Mesenchymal stem cell (in vitro differentiated cells and primary cell): Measurements from ENCODE around the gene AUP1.

Experiments
- DNase-seq: peaks from one replicate; pipeline ENCODE4 v3.0.0-alpha.2; 2013
- H2AFZ ChIP-seq: one replicate; pipeline ENCODE4 v1.6.1; 2013; ENCODE audit warnings: low read depth, mild to moderate bottlenecking, control low read depth, inconsistent platforms, low read length, moderate library complexity
- H2AK5ac ChIP-seq: 2 replicates; pipeline ENCODE4 v1.6.1; 2013; ENCODE audit warnings: low read length, moderate library complexity, mild to moderate bottlenecking, inconsistent platforms; ENCODE audit not compliant: severe bottlenecking
- H2BK120ac ChIP-seq: one replicate; pipeline ENCODE4 v1.6.1; 2013; ENCODE audit warnings: low read depth, mild to moderate bottlenecking, inconsistent platforms, low read length, moderate library complexity
- H2BK12ac ChIP-seq, 2 experiments: one replicate each; pipeline ENCODE4 v1.6.1; 2013; ENCODE audit warnings: inconsistent platforms in 2 of 2, low read length in 2 of 2, mild to moderate bottlenecking in 2 of 2, moderate library complexity in 2 of 2, control low read depth in 1 of 2
- H2BK15ac ChIP-seq: one replicate; pipeline ENCODE4 v1.6.1; 2013; ENCODE audit warnings: mild to moderate bottlenecking, low read depth, inconsistent platforms; ENCODE audit not compliant: poor library complexity, severe bottlenecking
- H2BK5ac ChIP-seq: 2 replicates; pipeline ENCODE4 v1.6.1; 2013; ENCODE audit warnings: low read depth, mild to moderate bottlenecking, low read length, control low read depth, inconsistent platforms; ENCODE audit not compliant: poor library complexity, severe bottlenecking
- H3K14ac ChIP-seq, 2 experiments: one replicate each; pipeline ENCODE4 v1.6.1; 2013; ENCODE audit warnings: inconsistent platforms in 2 of 2, low read length in 2 of 2, control low read depth in 1 of 2, mild to moderate bottlenecking in 1 of 2, moderate library complexity in 1 of 2
- H3K18ac ChIP-seq, 2 experiments: one replicate each; pipeline ENCODE4 v1.6.1; 2013; ENCODE audit warnings: inconsistent platforms in 2 of 2, low read length in 2 of 2, control low read depth in 1 of 2, low read depth in 1 of 2, mild to moderate bottlenecking in 1 of 2
- H3K23ac ChIP-seq, 2 experiments: one replicate each; pipeline ENCODE4 v1.6.1; 2013; ENCODE audit warnings: inconsistent platforms in 2 of 2, low read length in 2 of 2, mild to moderate bottlenecking in 2 of 2, moderate library complexity in 2 of 2, control low read depth in 1 of 2
- H3K27ac ChIP-seq: 2 replicates; pipeline ENCODE4 v1.5.1; 2013; ENCODE audit warnings: mild to moderate bottlenecking, moderate library complexity, low read length, control low read depth, inconsistent platforms; ENCODE audit not compliant: poor library complexity, severe bottlenecking
- H3K27me3 ChIP-seq, 2 experiments: 2 replicates each; pipeline versions ENCODE4 v1.6.1 to v1.7.0; 2013; ENCODE audit warnings: low read length in 2 of 2, mild to moderate bottlenecking in 2 of 2, moderate library complexity in 2 of 2, control low read depth in 1 of 2, inconsistent platforms in 1 of 2; ENCODE audit not compliant: control insufficient read depth in 1 of 2, insufficient read depth in 1 of 2
- H3K36me3 ChIP-seq, 2 experiments: 2 replicates each; pipeline versions ENCODE4 v1.6.1 to v1.7.0; 2013; ENCODE audit warnings: low read length in 2 of 2, control low read depth in 1 of 2, inconsistent platforms in 1 of 2, low read depth in 1 of 2, mild to moderate bottlenecking in 1 of 2; ENCODE audit not compliant: insufficient read depth in 2 of 2, control insufficient read depth in 1 of 2
- H3K4ac ChIP-seq, 2 experiments: one replicate each; pipeline ENCODE4 v1.6.1; 2013; ENCODE audit warnings: inconsistent platforms in 2 of 2, low read length in 2 of 2, mild to moderate bottlenecking in 2 of 2, moderate library complexity in 2 of 2, control low read depth in 1 of 2, low read depth in 1 of 2
- H3K4me1 ChIP-seq: 2 replicates; pipeline ENCODE4 v1.6.1; 2013; ENCODE audit warnings: low read depth, low read length, control low read depth; ENCODE audit not compliant: control insufficient read depth, insufficient read depth
- H3K4me2 ChIP-seq: 2 replicates; pipeline ENCODE4 v1.6.1; 2013; ENCODE audit warnings: low read length, mild to moderate bottlenecking, inconsistent platforms; ENCODE audit not compliant: poor library complexity, severe bottlenecking
- H3K4me3 ChIP-seq, 2 experiments: 2 replicates each; pipeline versions ENCODE4 v1.5.1 to v1.7.0; 2013; ENCODE audit warnings: low read length in 2 of 2, mild to moderate bottlenecking in 2 of 2, control low read depth in 1 of 2, low read depth in 1 of 2; ENCODE audit not compliant: insufficient read depth in 1 of 2
- H3K79me1 ChIP-seq: replicated peaks from 2 replicates; pipeline ENCODE4 v1.6.1; 2013; ENCODE audit warnings: mild to moderate bottlenecking, control low read depth, low read length, inconsistent platforms; ENCODE audit not compliant: poor library complexity, severe bottlenecking
- H3K9ac ChIP-seq: 2 replicates; pipeline ENCODE4 v1.7.0; 2013; ENCODE audit warnings: mild to moderate bottlenecking, low read length, moderate library complexity
- H3K9me3 ChIP-seq: 2 replicates; pipeline ENCODE4 v1.7.0; 2013; ENCODE audit warnings: mild to moderate bottlenecking, low read length; ENCODE audit not compliant: control insufficient read depth
- H4K8ac ChIP-seq: one replicate; pipeline ENCODE4 v1.6.1; 2013; ENCODE audit warnings: inconsistent platforms, mild to moderate bottlenecking, low read length, moderate library complexity
- H4K91ac ChIP-seq: one replicate; pipeline ENCODE4 v1.6.1; 2013; ENCODE audit warnings: mild to moderate bottlenecking, low read length, inconsistent platforms
- WGBS: methylation state at CpG from one replicate; pipeline ENCODE4 v1.1.7; 2013; ENCODE audit warnings: mixed read lengths; 5-methylcytosine and 5-hydroxymethylcytosine counted together

Gene AUP1

DNA sequence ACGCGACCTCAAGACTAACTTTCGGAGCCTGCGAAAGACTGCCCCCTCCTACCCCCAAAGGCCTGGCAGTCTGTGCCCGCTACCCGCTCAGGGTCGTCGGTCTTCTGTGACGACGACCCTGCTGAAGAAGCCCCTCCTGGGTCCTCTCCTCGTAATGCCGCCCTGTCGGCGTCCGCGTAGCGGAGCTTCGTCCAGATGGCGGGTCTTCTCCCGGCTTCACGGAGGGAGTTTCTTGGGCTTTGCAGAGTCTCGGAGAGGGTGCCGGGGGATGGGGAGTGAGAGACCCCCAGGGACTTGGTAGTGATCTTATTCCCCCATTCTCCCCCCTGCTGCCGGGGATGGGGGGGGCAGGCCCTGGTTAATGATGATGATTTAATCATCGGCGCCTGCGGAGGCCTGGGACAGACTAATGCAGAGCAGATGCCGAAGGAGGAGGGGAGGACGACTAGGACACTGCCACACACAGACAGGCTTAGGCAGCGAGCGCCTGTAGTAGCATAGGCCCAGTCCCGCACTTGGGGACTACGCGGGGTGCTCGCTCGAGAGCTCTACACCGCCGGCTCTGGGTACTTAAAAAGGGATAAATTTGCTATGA is 21.5 kb downstream of the AUP1 start:
- Histone ChIP-seq H3K4me3 (peak overlapping the region; percentile 80 to 90), H3K27ac (peak overlapping the region; percentile 59), H2AFZ (peak overlapping the region; percentile 81), H3K4me1 (peaks cover 35% of the 10 kb centered on the region), H4K91ac (peak overlapping the region; percentile 77), H3K4me2 (peak overlapping the region; percentile 99), H3K4ac (peak overlapping the region; percentile 84 to 95), H3K14ac (peak overlapping the region in 1 of 2 experiments; percentile 25), H3K36me3 (peaks cover 15 to 19% of the 10 kb centered on the region in 2 experiments), H3K18ac (peak overlapping the region; percentile 66 to 92), H3K9ac (peak overlapping the region; percentile 96), H4K8ac (peak overlapping the region; percentile 78), H2BK120ac (peak overlapping the region; percentile 86), H2BK5ac (peak overlapping the region; percentile 20), H2AK5ac (peak overlapping the region; percentile 73), H3K27me3 (peaks cover 27 to 35% of the 10 kb centered on the region in 2 experiments), H3K79me1 (peaks cover 14% of the 10 kb centered on the region), H3K23ac (peak overlapping the region in 1 of 2 experiments; percentile 49), H2BK15ac (peak overlapping the region; percentile 95), H3K9me3 (no peaks in the 10 kb centered on the region), H2BK12ac (no peak overlapping the region)
- DNase-seq, result peak; percentile 63
- 5% methylated on average over 36 of the region's 38 CpGs for WGBS

DNA sequence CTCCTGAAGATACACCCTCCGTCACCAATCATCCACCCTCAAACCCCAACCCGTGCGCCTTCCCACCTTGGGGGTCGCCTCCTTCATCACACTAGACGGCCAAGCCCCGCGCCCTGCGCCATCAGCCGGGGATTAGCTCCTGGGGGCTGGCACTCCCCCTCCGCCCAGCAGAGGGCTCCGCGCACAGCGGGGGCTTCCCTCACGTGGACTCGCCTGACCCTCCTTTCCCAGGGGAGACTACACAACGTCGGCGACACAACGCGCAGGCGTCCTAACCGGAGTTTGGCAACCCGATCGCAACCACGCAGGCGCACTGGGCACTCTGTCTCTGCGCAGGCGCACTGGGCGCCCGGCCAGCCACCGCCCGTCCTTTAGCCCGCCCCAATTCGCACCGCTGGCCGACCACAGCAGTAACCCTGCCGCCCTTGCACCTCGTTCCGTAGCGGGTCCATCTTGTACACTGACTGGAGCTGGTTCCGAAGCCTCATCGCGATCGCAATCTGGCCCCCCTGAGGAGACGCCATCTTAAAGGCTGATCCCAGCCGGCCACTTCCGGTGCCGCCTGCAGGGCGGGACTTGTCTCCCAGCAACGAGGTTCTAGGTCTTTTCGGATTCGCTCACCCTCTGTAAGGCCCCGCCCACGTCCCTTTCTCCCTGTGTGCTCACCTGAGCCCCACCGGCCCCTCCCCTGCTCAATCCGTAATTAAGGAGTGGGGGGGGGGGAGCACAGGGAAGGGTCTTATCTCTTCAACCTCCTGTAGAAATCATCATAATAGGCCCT is 22.2 kb downstream of the AUP1 start, which contains the start of gene PCGF1:
PCGF1 (minus strand) TSS at position 551 of the 781 bp plus-strand sequence; CDS start at position 524, 27 bp downstream.
- peaks cover 15 to 19% of the 10 kb centered on the region in 2 experiments for H3K36me3 ChIP-seq
- H4K91ac ChIP-seq, result peak within 1 kb of the TSS; percentile 100
- peak within 1 kb of the TSS; percentile 99 for H3K4me2 ChIP-seq
- H3K14ac ChIP-seq, result peak within 1 kb of the TSS; percentile 25 to 90
- H3K4me3 ChIP-seq, result peak within 1 kb of the TSS; percentile 80 to 90
- peaks cover 16% of the 10 kb centered on the region for H3K79me1 ChIP-seq
- peak within 1 kb of the TSS; percentile 97 to 99 for H3K18ac ChIP-seq
- H3K27ac ChIP-seq, result peak within 1 kb of the TSS; percentile 96
- peak within 1 kb of the TSS; percentile 73 for H2AK5ac ChIP-seq
- H4K8ac ChIP-seq, result peak within 1 kb of the TSS; percentile 100
- H3K27me3 ChIP-seq, result peaks cover 21 to 29% of the 10 kb centered on the region in 2 experiments
- no peaks in the 10 kb centered on the region for H3K9me3 ChIP-seq
- peak; percentile 97 for DNase-seq
- H2BK12ac ChIP-seq, result peak within 1 kb of the TSS; percentile 23 to 44
- H3K4me1 ChIP-seq, result peaks cover 41% of the 10 kb centered on the region
- H2BK120ac ChIP-seq, result peak within 1 kb of the TSS; percentile 86
- H2BK5ac ChIP-seq, result peak within 1 kb of the TSS; percentile 50
- peak within 1 kb of the TSS; percentile 49 to 52 for H3K23ac ChIP-seq
- under 1% methylated on average over 51 of the region's 56 CpGs for WGBS
- H3K4ac ChIP-seq, result peak within 1 kb of the TSS; percentile 95 to 99
- peak within 1 kb of the TSS; percentile 99 for H2BK15ac ChIP-seq
- peak within 1 kb of the TSS; percentile 96 for H3K9ac ChIP-seq
- peak within 1 kb of the TSS; percentile 81 for H2AFZ ChIP-seq

DNA sequence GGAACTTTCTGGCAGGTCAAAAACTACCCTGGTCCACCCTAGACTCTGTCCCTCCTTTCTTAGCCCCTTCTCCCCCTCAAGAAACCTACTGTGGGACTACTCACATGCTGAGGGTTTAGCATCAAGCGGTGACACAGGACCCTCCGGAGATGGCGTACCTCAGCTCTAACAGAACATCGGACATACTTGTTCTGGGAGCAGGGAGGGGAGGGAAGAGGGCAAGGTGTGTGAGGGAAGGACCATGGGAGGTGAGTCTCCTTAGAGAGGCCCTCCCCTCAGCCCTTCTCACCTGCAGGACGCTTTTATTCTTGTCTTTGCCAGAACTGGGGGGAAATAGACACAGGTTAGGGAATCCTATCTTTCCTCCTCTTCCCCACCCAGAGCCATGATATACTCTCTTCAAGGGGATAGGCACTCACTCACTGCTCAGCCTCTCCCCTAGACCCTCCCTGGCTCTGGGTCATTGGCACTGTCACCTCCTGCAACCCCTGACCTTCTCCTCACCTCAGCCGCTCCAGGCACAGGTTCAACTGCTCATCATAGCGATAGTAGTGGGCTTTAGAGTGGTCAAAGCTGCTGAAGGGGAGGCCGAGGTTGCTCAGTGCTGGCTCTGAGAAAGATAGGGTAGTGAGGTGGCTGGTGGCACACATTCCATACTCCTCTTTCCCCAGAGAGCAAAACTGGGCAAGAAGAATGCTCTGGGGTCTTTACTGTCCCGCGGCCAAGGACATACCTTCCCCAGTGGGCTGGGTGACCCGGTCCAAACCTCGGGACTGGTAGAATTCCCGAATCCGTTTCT is 23.9 kb downstream of the AUP1 start:
- peak overlapping the region; percentile 30 for H3K4me2 ChIP-seq
- no peak overlapping the region for H2BK15ac ChIP-seq
- H3K9me3 ChIP-seq, result no peaks in the 10 kb centered on the region
- H2BK12ac ChIP-seq, result peak overlapping the region; percentile 28 to 60
- peak overlapping the region in 1 of 2 experiments; percentile 90 for H3K4me3 ChIP-seq
- H4K91ac ChIP-seq, result no peak overlapping the region
- H3K36me3 ChIP-seq, result peaks cover 15 to 19% of the 10 kb centered on the region in 2 experiments
- H3K4me1 ChIP-seq, result peaks cover 44% of the 10 kb centered on the region
- no peak overlapping the region for H2BK5ac ChIP-seq
- H3K4ac ChIP-seq, result no peak overlapping the region
- H4K8ac ChIP-seq, result peak overlapping the region; percentile 46
- H3K9ac ChIP-seq, result peak overlapping the region; percentile 96
- no peak overlapping the region for H2BK120ac ChIP-seq
- H3K18ac ChIP-seq, result no peak overlapping the region
- WGBS, result 94% methylated on average over 12 of the region's 14 CpGs
- peaks cover 5 to 29% of the 10 kb centered on the region in 2 experiments for H3K27me3 ChIP-seq
- no peak for DNase-seq
- H3K79me1 ChIP-seq, result peaks cover 16% of the 10 kb centered on the region
- H3K14ac ChIP-seq, result no peak overlapping the region
- H3K27ac ChIP-seq, result no peak overlapping the region
- no peak overlapping the region for H2AFZ ChIP-seq
- peak overlapping the region; percentile 10 for H2AK5ac ChIP-seq
- no peak overlapping the region for H3K23ac ChIP-seq
